ENCODE results near the gene NIT1. TPM values are rescaled to one million over a fixed set of nuclear protein-coding genes. Genes with fewer than 3 reads are reported as not detected.

NIT1 gene
- total RNA-seq, 1 experiment from 2014 or later = 39.6 TPM

- no peak overlapping the region for H3T11ph ChIP-seq (ENCODE audit: low read length)
- H2AFZ ChIP-seq (ENCODE audit: low read length) = no peak overlapping the region
- H3K56ac ChIP-seq (ENCODE audit: insufficient read length, low read depth, low read length) = no peak overlapping the region
- no peak overlapping the region for H2BK12ac ChIP-seq (ENCODE audit: insufficient read length, low read depth, low read length)
- no peak for DNase-seq
- H4K20me1 ChIP-seq (ENCODE audit: control insufficient read depth, insufficient read depth, insufficient read length) = no peaks in the 10 kb centered on the region
- Mint-ChIP-seq H3K4me3 (no peak overlapping the region), H3K27me3 (ENCODE audit: low read depth) (peaks cover 15% of the 10 kb centered on the region), H3K9me3 (no peaks in the 10 kb centered on the region; a peak in 1 of 5 replicates), H3K4me1 (peaks cover 12 to 15% of the 10 kb centered on the region in 2 experiments), H3K36me3 (ENCODE audit: insufficient read depth in 1 of 3, low read depth in 3 of 3) (no peaks in the 10 kb centered on the region), H3K27ac (no peak overlapping the region; a peak in 1 of 7 replicates)
- WGBS (ENCODE audit: extremely low coverage, insufficient read length, low lambda C conversion rate) = no CpG with 5 or more reads among the region's 4 CpGs
- no peaks in the 10 kb centered on the region for H3K79me1 ChIP-seq (ENCODE audit: insufficient read depth, low read depth, low read length, poor library complexity, severe bottlenecking)
- no peaks in the 10 kb centered on the region for H3K79me2 ChIP-seq (ENCODE audit: insufficient read depth, low read length)
- H3K4me2 ChIP-seq (ENCODE audit: insufficient read depth, insufficient read length, low read length) = no peak overlapping the region
- H3K14ac ChIP-seq (ENCODE audit: insufficient read depth, low read length) = no peak overlapping the region
- H2BK120ac ChIP-seq (ENCODE audit: low read depth, low read length, poor library complexity, severe bottlenecking) = no peak overlapping the region
- H3K9ac ChIP-seq (ENCODE audit: extremely low read depth, insufficient read length, low read length) = no peak overlapping the region
- H4K5ac ChIP-seq (ENCODE audit: insufficient read length, low read depth, low read length) = no peak overlapping the region
- no peak overlapping the region for H3K27ac ChIP-seq (ENCODE audit: insufficient read length, low read depth, low read length)
- no peaks in the 10 kb centered on the region for H3K4me1 ChIP-seq (ENCODE audit: insufficient read depth, low read length)
- no peak overlapping the region for H4K91ac ChIP-seq (ENCODE audit: insufficient read length, low read depth, low read length)
- no peak for TF ChIP-seq CTCF (conservative IDR thresholded peaks at IDR 0.05)
- no peak overlapping the region for H2BK20ac ChIP-seq (ENCODE audit: low read depth, low read length, poor library complexity, severe bottlenecking)
- no peaks in the 10 kb centered on the region for H3K9me3 ChIP-seq (ENCODE audit: control insufficient read depth, low read depth, low read length)
- no peak overlapping the region for H3K18ac ChIP-seq (ENCODE audit: insufficient read length, low read depth, low read length)
- no peak overlapping the region for H2AK5ac ChIP-seq (ENCODE audit: insufficient read length, low read length)
- no peaks in the 10 kb centered on the region for H3K23me2 ChIP-seq (ENCODE audit: insufficient read length, low read depth, low read length, poor library complexity, severe bottlenecking)
- H3K23ac ChIP-seq (ENCODE audit: insufficient read length, low read depth, low read length) = no peak overlapping the region
- H4K8ac ChIP-seq (replicated peaks; ENCODE audit: insufficient read length, low read depth, low read length) = no peak overlapping the region
- no peak overlapping the region for H2BK15ac ChIP-seq (ENCODE audit: low read depth, low read length)
- H3K4ac ChIP-seq (ENCODE audit: low read depth, low read length) = no peak overlapping the region
- no peak overlapping the region for H2BK5ac ChIP-seq (ENCODE audit: insufficient read length, low read length)
- no peaks in the 10 kb centered on the region for H3K27me3 ChIP-seq (ENCODE audit: insufficient read depth, low read length)
Observed at GRCh38 chr1:161070761-161071160, 47.1 kb upstream of the NIT1 start.
